GM12872 (cell line): ENCODE measurements around the gene MDM4.

Experiments
- TF ChIP-seq, protein P1 (sequence below): IDR thresholded peaks from 3 replicates; pipeline ENCODE4 v1.5.1; 2011; ENCODE audit warnings: low read depth, mild to moderate bottlenecking, low read length, moderate library complexity; ENCODE audit not compliant: insufficient read depth

The MDM4 gene

DNA sequence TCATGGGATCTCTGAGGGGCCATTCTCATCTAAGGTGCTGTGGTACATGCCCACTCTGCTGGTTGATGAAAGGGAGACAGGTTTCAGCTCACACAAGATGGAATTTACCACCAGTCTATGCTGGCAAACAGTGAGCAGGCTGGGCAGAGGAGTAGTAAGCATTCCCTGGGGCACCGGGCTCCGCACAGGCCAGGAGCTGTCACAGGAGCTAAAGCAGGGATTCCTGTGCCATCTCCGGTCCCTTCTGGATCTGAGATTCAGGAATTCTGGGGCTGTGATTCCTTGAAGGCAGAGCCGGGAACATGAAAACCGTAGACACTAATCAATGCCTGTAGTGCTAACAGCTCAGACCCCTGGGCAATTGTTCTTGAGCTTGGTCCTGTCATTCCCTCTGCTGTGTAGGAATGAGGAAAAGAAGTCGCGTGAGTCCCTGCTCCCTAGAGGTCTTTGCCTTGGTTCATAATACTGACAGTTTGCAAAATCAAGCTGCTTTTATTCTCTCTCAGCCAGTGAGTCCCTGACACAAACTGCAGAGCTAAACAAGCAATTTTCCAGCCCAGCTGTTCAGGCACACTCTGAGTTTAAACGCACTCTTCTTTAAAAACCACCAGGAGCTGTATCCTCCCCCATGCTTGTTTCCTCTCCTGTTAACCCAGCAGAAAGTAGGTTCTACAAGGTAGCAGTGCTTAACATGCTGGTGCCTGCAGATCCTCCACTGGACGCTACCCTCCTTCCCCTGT, 52.5 kb downstream of the MDM4 start:
- TF ChIP-seq, protein P1, sequence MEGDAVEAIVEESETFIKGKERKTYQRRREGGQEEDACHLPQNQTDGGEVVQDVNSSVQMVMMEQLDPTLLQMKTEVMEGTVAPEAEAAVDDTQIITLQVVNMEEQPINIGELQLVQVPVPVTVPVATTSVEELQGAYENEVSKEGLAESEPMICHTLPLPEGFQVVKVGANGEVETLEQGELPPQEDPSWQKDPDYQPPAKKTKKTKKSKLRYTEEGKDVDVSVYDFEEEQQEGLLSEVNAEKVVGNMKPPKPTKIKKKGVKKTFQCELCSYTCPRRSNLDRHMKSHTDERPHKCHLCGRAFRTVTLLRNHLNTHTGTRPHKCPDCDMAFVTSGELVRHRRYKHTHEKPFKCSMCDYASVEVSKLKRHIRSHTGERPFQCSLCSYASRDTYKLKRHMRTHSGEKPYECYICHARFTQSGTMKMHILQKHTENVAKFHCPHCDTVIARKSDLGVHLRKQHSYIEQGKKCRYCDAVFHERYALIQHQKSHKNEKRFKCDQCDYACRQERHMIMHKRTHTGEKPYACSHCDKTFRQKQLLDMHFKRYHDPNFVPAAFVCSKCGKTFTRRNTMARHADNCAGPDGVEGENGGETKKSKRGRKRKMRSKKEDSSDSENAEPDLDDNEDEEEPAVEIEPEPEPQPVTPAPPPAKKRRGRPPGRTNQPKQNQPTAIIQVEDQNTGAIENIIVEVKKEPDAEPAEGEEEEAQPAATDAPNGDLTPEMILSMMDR: no peak

DNA sequence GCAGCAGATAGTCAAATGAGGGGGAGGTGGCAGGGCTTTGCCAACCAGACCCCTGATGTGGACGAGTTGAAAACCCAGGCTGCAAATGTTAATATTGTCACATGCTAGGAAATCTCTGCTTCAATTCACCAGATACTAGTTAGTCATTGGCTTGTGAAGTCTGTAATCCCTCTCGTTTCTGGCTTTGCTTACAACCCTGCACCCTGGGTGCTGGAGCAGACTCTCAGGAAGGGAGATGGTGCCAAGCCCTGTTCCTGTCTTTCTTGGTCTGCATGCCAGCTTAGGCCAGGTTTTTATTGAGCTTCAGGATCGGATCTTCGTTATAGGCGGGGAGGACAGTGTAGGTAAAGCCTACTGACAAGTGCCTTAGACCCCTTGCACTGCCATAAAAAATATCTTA, 53.3 kb downstream of the MDM4 start:
- TF ChIP-seq, protein P1: no peak

DNA sequence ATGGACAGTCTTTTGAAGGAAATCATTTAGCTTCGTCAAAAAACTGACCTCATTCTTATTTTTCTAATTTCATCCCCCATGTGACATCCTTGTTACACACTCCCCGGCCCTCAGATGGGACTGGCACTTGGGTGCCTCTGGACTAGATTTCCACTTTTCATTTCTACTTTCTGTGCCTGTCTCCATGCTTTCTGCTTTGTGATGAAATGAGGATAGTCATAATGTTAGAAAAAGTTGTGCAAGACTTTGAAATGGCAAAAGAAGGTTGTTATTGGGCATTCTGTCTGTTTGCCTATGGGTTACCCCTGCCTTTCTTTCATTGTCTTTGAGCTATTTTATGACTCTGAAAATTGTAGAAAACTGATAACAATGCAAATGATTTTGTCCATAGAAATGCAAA, 54.9 kb downstream of the MDM4 start:
- TF ChIP-seq, protein P1: no peak

DNA sequence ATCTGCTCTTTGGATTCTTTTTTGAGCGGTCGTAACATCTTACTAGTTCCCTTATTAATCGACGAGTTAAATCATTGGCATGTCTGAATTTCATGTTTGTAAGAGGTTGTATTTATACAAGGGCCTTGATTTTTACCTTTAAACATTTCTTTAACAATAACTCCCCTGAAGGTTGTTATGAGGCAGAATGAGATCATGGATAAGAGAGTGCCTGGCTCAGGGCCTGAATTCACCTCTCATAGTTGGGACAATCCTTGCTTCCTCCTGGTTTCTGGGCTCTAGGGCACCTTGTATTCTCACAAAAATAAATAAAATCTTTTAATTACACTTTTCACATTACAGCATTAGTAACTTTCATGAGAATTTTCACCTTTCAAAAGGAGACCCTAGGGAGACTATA, 55.4 kb downstream of the MDM4 start:
- TF ChIP-seq, protein P1: no peak

DNA sequence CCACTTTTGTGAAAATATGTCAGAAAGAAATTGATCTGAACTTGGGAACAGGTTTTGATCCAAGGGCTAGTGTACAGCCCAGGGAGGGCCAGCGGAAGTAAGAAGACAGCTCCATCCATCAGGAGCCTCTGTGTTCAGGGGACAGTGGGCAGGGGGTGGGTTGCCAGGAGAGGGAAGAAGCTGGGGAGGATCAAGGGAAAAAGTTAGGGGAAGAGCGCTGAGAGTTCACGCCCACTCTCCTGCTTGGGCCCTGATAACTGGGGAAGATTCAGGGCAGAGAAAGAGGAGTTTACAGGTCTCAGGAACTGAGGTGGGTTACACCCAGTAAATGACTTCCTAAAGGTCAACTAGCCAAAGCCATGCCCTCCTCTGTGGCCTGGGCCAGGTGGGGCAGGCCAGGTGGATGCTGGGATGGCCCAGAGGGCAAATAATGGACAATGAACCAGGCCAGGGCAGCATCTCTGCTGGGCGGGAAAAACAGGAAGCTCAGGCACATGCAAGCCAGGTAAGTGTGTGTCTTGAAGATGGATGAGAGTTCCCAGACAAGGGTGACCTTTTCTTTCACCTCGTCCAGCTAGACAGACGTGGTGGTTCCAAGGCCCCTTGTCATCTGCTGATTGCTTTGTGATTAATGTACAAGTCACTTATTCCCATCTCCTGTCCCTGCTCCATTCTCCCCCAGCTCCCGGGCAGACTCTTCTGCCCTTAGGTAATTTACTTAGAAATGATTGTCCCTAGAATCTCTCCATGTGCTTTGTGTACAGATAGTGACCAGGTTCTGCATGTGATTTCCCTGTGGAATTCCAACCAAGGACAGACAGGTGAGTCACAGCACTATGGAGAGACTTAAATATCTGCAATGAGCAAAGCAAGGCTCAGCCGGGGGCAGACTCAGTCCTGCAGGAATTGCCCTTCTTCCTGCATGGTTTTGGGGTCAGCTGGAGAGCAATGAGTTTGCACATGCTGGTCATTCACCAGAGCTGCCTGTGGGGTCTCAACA, 57.0 kb downstream of the MDM4 start:
- TF ChIP-seq, protein P1: no peak

DNA sequence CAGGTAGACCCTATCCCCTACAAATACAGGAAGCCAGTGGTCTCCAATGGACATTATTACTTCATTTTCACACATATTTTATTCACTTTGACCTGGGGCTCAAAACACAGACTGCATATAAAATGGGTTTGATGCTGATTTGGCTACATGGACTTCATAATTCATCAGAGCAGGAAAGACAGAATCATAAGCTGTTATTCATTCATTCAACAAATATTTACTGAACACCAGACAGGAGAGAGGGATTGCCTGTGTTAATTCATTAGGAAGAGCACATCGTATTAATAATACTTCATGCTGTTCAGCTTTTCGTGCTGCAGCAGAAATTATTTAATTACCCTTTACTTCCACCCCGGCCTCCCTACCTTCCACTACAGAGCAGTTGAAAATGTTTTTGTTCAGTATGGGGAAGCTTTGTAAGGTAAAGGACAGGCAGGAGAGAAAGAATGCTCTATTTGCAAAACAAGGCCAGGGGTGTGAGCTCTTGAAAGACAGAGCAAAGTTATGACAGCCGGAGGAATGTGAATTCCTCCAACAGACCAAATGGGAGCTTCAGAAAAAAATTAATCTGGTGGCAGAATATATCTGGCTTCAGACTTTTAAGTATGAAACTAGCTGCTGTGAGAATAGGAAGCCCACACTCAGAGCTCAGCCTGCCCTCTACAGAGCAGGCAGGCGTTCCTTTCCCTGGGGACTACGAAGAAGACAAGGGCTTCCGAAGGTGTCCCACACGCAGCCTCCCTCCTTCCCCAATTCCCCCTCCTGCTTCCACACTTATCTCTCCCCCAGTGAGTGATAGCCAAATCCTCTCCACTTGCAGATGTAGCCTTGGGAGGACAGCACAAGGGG, 58.0 kb downstream of the MDM4 start:
- TF ChIP-seq, protein P1: no peak

DNA sequence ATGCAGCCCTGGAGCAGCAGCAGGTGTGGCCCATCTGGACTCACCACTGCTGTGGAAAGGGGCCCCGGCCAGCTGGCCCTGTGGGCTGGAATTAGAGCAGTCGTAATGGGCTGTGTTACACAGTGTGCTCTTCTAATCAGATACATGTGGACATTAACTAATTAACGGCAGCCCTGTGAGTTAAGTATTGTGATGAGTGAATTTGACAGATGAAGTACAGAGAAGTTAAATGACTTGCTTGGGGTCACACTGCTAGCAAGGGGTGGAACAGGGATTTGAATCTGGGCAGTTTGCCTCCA, 58.6 kb downstream of the MDM4 start:
- TF ChIP-seq, protein P1: no peak
